Nephron (organoid): Measurements from ENCODE around the gene SPIRE2.

ENCODE experiments used
- H3K27ac Mint-ChIP-seq, 3 experiments: 2 replicates each; pipeline ENCODE4 v1.8.0; 2020; ENCODE audit warnings: mixed read lengths in 3 of 3, mild to moderate bottlenecking in 2 of 3, moderate library complexity in 1 of 3
- H3K27me3 Mint-ChIP-seq: 2 replicates; pipeline ENCODE4 v1.8.0; 2021; ENCODE audit warnings: low read depth, mild to moderate bottlenecking, moderate library complexity, mixed read lengths
- H3K36me3 Mint-ChIP-seq: 2 replicates; pipeline ENCODE4 v1.8.0; 2020; ENCODE audit warnings: low read depth, mixed read lengths
- H3K4me1 Mint-ChIP-seq: 2 replicates; pipeline ENCODE4 v1.8.0; 2020; ENCODE audit warnings: mixed read lengths
- H3K4me3 Mint-ChIP-seq, 3 experiments: 2 replicates each; pipeline ENCODE4 v1.8.0; 2020; ENCODE audit warnings: mild to moderate bottlenecking in 3 of 3, mixed read lengths in 3 of 3, moderate library complexity in 2 of 3
- H3K9me3 Mint-ChIP-seq: 2 replicates; pipeline ENCODE4 v1.8.0; 2020; ENCODE audit warnings: mixed read lengths
- CTCF ChIP-seq, 3 experiments: fragments of 200-600 bp; sonication (generic); IDR thresholded peaks; one replicate each; pipeline ENCODE4 v1.5.0; 2021; ENCODE audit warnings: antibody characterized with exemption in 3 of 3; ENCODE audit not compliant: unreplicated experiment in 3 of 3

The SPIRE2 gene

GRCh38 chr16:89917773-89918452 is 89.6 kb downstream of the SPIRE2 start:
- Mint-ChIP-seq H3K27ac (no peak overlapping the region), H3K4me3 (peak overlapping the region; percentile 69 to 73 (median 73)), H3K9me3 (no peaks in the 10 kb centered on the region), H3K4me1 (peaks cover 10% of the 10 kb centered on the region), H3K27me3 (peaks cover 36% of the 10 kb centered on the region), H3K36me3 (peaks cover 8% of the 10 kb centered on the region)
- no peak for TF ChIP-seq CTCF (IDR thresholded peaks at IDR 0.05; ENCODE audit: unreplicated experiment in 3 of 3)

GRCh38 chr16:89918453-89919347 is 90.4 kb downstream of the SPIRE2 start, which contains the start of gene MC1R:
TSS of gene MC1R (plus strand) at chr16:89918862. CDS start at chr16:89919259, 397 bp downstream.
- peaks cover 10% of the 10 kb centered on the region for H3K4me1 Mint-ChIP-seq
- peaks cover 36% of the 10 kb centered on the region for H3K27me3 Mint-ChIP-seq
- no peaks in the 10 kb centered on the region for H3K9me3 Mint-ChIP-seq
- no peak within 1 kb of the TSS for H3K27ac Mint-ChIP-seq
- H3K4me3 Mint-ChIP-seq, result peak within 1 kb of the TSS; percentile 69 to 73 (median 73)
- H3K36me3 Mint-ChIP-seq, result peaks cover 4% of the 10 kb centered on the region
- TF ChIP-seq CTCF (IDR thresholded peaks at IDR 0.05; ENCODE audit: unreplicated experiment in 3 of 3), result peak; percentile 36 to 53 (median 45)

GRCh38 chr16:89919535-89920406 is 91.5 kb downstream of the SPIRE2 start:
- Mint-ChIP-seq H3K36me3 (no peaks in the 10 kb centered on the region), H3K4me1 (peaks cover 10% of the 10 kb centered on the region), H3K9me3 (no peaks in the 10 kb centered on the region), H3K4me3 (peak overlapping the region in 2 of 3 experiments; percentile 47 to 69), H3K27ac (no peak overlapping the region), H3K27me3 (peaks cover 46% of the 10 kb centered on the region)
- no peak for TF ChIP-seq CTCF (IDR thresholded peaks at IDR 0.05; ENCODE audit: unreplicated experiment in 3 of 3)

GRCh38 chr16:89920723-89921122 is 92.4 kb downstream of the SPIRE2 start:
- H3K27me3 Mint-ChIP-seq, result peaks cover 54% of the 10 kb centered on the region
- no peaks in the 10 kb centered on the region for H3K9me3 Mint-ChIP-seq
- H3K4me3 Mint-ChIP-seq, result peak overlapping the region in 2 of 3 experiments; percentile 21 to 40
- peaks cover 10% of the 10 kb centered on the region for H3K4me1 Mint-ChIP-seq
- TF ChIP-seq CTCF (IDR thresholded peaks at IDR 0.05; ENCODE audit: unreplicated experiment in 3 of 3), result no peak
- H3K36me3 Mint-ChIP-seq, result no peaks in the 10 kb centered on the region
- H3K27ac Mint-ChIP-seq, result no peak overlapping the region
